Activated B cell treated with CpG ODN at 0.5 μM for 24 hours (primary cell): ENCODE data around the gene BID. TPM values are rescaled to one million over a fixed set of nuclear protein-coding genes. Genes with fewer than 3 reads are reported as not detected.

ENCODE experiments used
- ATAC-seq: fragments of 200-7000 bp; cut with Tn5 transposase; one replicate; pipeline ENCODE4 v1.10.0; 2021; ENCODE audit warnings: low read depth, mild to moderate bottlenecking, moderate library complexity
- CTCF ChIA-PET: fragments of 350-600 bp; sonication (Branson Sonifier 250); formaldehyde crosslinking; loops from one replicate; lab custom pipeline; 2021; ENCODE audit warnings: antibody characterized with exemption; lab: Charles Lee
- POLR2A ChIA-PET: fragments of 350-600 bp; sonication (Branson Sonifier 250); formaldehyde crosslinking; loops from one replicate; lab custom pipeline; 2021; ENCODE audit warnings: antibody characterized with exemption; lab: Charles Lee
- DNase-seq: peaks from one replicate; pipeline ENCODE4 v3.0.0; 2022
- H3K27ac Mint-ChIP-seq: one replicate; pipeline ENCODE4 v1.8.0; 2020; ENCODE audit warnings: mixed read lengths
- H3K27me3 Mint-ChIP-seq: one replicate; pipeline ENCODE4 v1.8.0; 2021; ENCODE audit warnings: mixed read lengths
- H3K36me3 Mint-ChIP-seq: one replicate; pipeline ENCODE4 v1.8.0; 2021; ENCODE audit warnings: low read depth, mixed read lengths
- H3K4me1 Mint-ChIP-seq: one replicate; pipeline ENCODE4 v1.8.0; 2021; ENCODE audit warnings: mixed read lengths
- H3K4me3 Mint-ChIP-seq: one replicate; pipeline ENCODE4 v1.8.0; 2020; ENCODE audit warnings: mild to moderate bottlenecking, mixed read lengths
- H3K9me3 Mint-ChIP-seq: one replicate; pipeline ENCODE4 v1.8.0; 2020; ENCODE audit warnings: mixed read lengths
- intact Hi-C: fragments of 100-400 bp; cut with micrococcal nuclease; formaldehyde crosslinking; loops from one replicate; pipeline ENCODE4 v1.15.1; 2024
- total RNA-seq: library from RNA; stranded (reverse); gene quantifications from 2 replicates; pipeline ENCODE4 v1.2.3, GENCODE V29; 2022
- TF ChIP-seq, protein P1 (sequence below): fragments of 200-600 bp; IDR thresholded peaks from one replicate; pipeline ENCODE4 v1.8.0; 2022; ENCODE audit warnings: antibody characterized with exemption, mild to moderate bottlenecking

BID gene
- total RNA-seq, 1 donor from 2014 or later: 78.9 TPM

- peaks cover 85% of the 10 kb centered on the region for H3K36me3 Mint-ChIP-seq
- no peaks in the 10 kb centered on the region for H3K4me1 Mint-ChIP-seq
- no peak overlapping the region for H3K4me3 Mint-ChIP-seq
- H3K27me3 Mint-ChIP-seq: no peaks in the 10 kb centered on the region
- DNase-seq: no peak
- no peak for ATAC-seq
- POLR2A ChIA-PET: no interaction called here
- H3K27ac Mint-ChIP-seq: peak overlapping the region; percentile 56
- intact Hi-C loops: no loop called here
- TF ChIP-seq, protein P1, sequence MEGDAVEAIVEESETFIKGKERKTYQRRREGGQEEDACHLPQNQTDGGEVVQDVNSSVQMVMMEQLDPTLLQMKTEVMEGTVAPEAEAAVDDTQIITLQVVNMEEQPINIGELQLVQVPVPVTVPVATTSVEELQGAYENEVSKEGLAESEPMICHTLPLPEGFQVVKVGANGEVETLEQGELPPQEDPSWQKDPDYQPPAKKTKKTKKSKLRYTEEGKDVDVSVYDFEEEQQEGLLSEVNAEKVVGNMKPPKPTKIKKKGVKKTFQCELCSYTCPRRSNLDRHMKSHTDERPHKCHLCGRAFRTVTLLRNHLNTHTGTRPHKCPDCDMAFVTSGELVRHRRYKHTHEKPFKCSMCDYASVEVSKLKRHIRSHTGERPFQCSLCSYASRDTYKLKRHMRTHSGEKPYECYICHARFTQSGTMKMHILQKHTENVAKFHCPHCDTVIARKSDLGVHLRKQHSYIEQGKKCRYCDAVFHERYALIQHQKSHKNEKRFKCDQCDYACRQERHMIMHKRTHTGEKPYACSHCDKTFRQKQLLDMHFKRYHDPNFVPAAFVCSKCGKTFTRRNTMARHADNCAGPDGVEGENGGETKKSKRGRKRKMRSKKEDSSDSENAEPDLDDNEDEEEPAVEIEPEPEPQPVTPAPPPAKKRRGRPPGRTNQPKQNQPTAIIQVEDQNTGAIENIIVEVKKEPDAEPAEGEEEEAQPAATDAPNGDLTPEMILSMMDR: no peak
- no peaks in the 10 kb centered on the region for H3K9me3 Mint-ChIP-seq
- CTCF ChIA-PET: no interaction called here
Measured at GRCh38 chr22:17815703-17816254, 41.5 kb upstream of the BID start.

DNA sequence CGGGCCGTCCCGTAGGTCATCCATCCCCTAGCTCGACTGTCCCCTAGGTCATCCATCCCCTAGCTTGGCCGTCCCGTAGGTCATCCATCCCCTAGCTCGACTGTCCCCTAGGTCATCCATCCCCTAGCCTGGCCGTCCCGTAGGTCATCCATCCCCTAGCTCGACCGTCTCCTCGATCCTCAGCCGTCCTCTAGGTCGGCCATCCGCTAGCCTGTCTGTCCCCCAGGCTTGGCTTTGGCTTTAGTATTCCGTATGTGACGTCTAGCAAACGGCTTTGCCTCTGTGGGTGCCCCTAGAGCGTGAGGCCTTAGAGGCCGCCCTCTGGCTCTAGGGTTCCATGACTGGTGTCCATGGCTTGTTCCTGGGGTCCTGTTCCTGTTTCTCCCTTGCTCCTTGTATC, 40.6 kb upstream of the BID start:
- ChIA-PET CTCF (no interaction called here), POLR2A (interaction anchor here (1.2 kb wide), 1 partner anchor 9 kb away, joined by 3 read pairs; no protein-coding TSS in a partner anchor)
- ATAC-seq: no peak
- TF ChIP-seq, protein P1: no peak
- Mint-ChIP-seq H3K27ac (no peak overlapping the region), H3K9me3 (no peaks in the 10 kb centered on the region), H3K4me1 (no peaks in the 10 kb centered on the region), H3K4me3 (no peak overlapping the region), H3K27me3 (no peaks in the 10 kb centered on the region), H3K36me3 (peaks cover 90% of the 10 kb centered on the region)
- intact Hi-C loops: no loop called here
- no peak for DNase-seq

DNA sequence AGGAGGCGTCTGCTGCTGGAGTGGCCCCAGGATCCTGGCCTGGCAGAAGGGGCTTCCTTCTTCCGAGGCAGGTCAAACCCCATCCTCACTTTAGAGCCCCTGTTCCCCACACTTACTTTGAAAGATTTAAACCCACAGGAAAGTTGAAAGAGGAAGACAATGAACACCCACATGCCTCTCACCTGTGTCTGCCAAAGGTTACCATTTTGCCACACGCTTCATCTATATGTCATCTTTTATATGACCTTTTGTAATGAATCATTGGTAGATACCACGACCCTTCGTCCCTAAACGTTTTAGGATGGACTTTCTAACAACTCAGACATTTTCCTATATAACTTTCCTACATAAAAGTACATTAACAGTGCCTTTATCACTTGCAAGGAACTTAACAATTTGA, 39.8 kb upstream of the BID start:
- CTCF ChIA-PET: no interaction called here
- intact Hi-C loops: no loop called here
- Mint-ChIP-seq H3K4me1 (no peaks in the 10 kb centered on the region), H3K4me3 (no peak overlapping the region), H3K27ac (no peak overlapping the region), H3K27me3 (no peaks in the 10 kb centered on the region), H3K36me3 (peaks cover 90% of the 10 kb centered on the region), H3K9me3 (no peaks in the 10 kb centered on the region)
- DNase-seq (no peak), ATAC-seq (no peak)
- POLR2A ChIA-PET: interaction anchor here (1.2 kb wide), 1 partner anchor 9 kb away, joined by 3 read pairs; no protein-coding TSS in a partner anchor
- TF ChIP-seq, protein P1: no peak

- Mint-ChIP-seq H3K4me1 (no peaks in the 10 kb centered on the region), H3K27ac (no peak overlapping the region), H3K9me3 (no peaks in the 10 kb centered on the region), H3K4me3 (no peak overlapping the region), H3K36me3 (peaks cover 95% of the 10 kb centered on the region), H3K27me3 (no peaks in the 10 kb centered on the region)
- ATAC-seq (no peak), DNase-seq (no peak)
- intact Hi-C loops: no loop called here
- CTCF ChIA-PET: no interaction called here
- POLR2A ChIA-PET: no interaction called here
- TF ChIP-seq, protein P1: no peak
Measured at GRCh38 chr22:17811119-17811518, 36.9 kb upstream of the BID start.

GRCh38 chr22:17810570-17811116, 36.4 kb upstream of the BID start:
- ATAC-seq (no peak), DNase-seq (no peak)
- H3K27me3 Mint-ChIP-seq: no peaks in the 10 kb centered on the region
- H3K36me3 Mint-ChIP-seq: peaks cover 95% of the 10 kb centered on the region
- TF ChIP-seq, protein P1: no peak
- CTCF ChIA-PET: interaction anchor here (1.2 kb wide), 1 partner anchor 20 kb away, joined by 4 read pairs; no protein-coding TSS in a partner anchor
- H3K9me3 Mint-ChIP-seq: no peaks in the 10 kb centered on the region
- no peak overlapping the region for H3K27ac Mint-ChIP-seq
- intact Hi-C loops: no loop called here
- POLR2A ChIA-PET: interaction anchor here (1.5 kb wide), 1 partner anchor 68 kb away, joined by 9 read pairs; no protein-coding TSS in a partner anchor
- no peaks in the 10 kb centered on the region for H3K4me1 Mint-ChIP-seq
- no peak overlapping the region for H3K4me3 Mint-ChIP-seq
